Ovary (tissue), 9 donors: Measurements from ENCODE around the gene OR1I1. TPM values are rescaled to one million over a fixed set of nuclear protein-coding genes. Genes with fewer than 3 reads are reported as not detected.
"Not testable (repeated sequence)": the region's sequence is repeated elsewhere in the genome, so short reads cannot be mapped to it uniquely, and the experiment has no call there.

Experiments
- DNase-seq, 5 donors: peaks; one replicate each; pipeline ENCODE4 v3.0.0-alpha.2; 2019 to 2020
- H3K27ac ChIP-seq, 2 donors: fragments of 200-600 bp; one replicate each; pipeline versions ENCODE4 v1.5.1 to v1.8.0; 2019 to 2022
- H3K27me3 ChIP-seq: fragments of 200-600 bp; one replicate; pipeline ENCODE4 v1.8.0; 2022
- H3K36me3 ChIP-seq: fragments of 200-600 bp; sonication (generic); one replicate; pipeline ENCODE4 v1.5.1; 2019
- H3K4me1 ChIP-seq: one replicate; pipeline ENCODE4 v1.8.1; 2013; ENCODE audit warnings: mild to moderate bottlenecking, moderate library complexity; ENCODE audit not compliant: insufficient read depth
- H3K4me3 ChIP-seq: fragments of 200-600 bp; sonication (generic); one replicate; pipeline ENCODE4 v1.5.1; 2017
- H3K9me3 ChIP-seq, 2 donors: fragments of 200-600 bp in 1 of 2; sonication (generic) in 1 of 2; one replicate each; pipeline versions ENCODE4 v1.5.1 to v1.8.1; 2013 to 2019; ENCODE audit warnings: mild to moderate bottlenecking in 1 of 2, moderate library complexity in 1 of 2
- CTCF ChIP-seq, 3 donors: fragments of 450-650 bp in 2 of 3; fragments of 200-600 bp in 1 of 3; IDR thresholded peaks; one replicate each; pipeline versions ENCODE4 v1.5.1 to v1.8.0; 2016 to 2022; ENCODE audit warnings: antibody characterized with exemption in 3 of 3, mild to moderate bottlenecking in 1 of 3
- EP300 ChIP-seq: sonication (generic); formaldehyde crosslinking; IDR thresholded peaks from one replicate; pipeline ENCODE4 v1.6.1; 2017; ENCODE audit warnings: antibody characterized with exemption
- POLR2A ChIP-seq: fragments of 450-650 bp; IDR thresholded peaks from one replicate; pipeline ENCODE4 v1.6.1; 2017; ENCODE audit warnings: antibody characterized with exemption, mild to moderate bottlenecking, moderate library complexity
- WGBS, 3 donors: extraction: QIAGEN DNeasy Blood & Tissue Kit in 1 of 3; methylation state at CpG; one replicate each; pipeline versions ENCODE4 v1.1.5 to v1.1.7; 2013 to 2017; 5-methylcytosine and 5-hydroxymethylcytosine counted together
- intact Hi-C, 4 donors: fragments of 100-400 bp; cut with DNase I; formaldehyde crosslinking; loops; one replicate each; pipeline versions ENCODE4 v1.11.0 to v1.15.1; 2022 to 2023
- polyA plus RNA-seq, 2 donors: library from polyadenylated mRNA; stranded (reverse); fragments of 200-250 nt in 1 of 2; fragments of 350-450 nt in 1 of 2; fragmentation: Illumina TruSeq in 1 of 2; extraction: RNeasy Lipid Tissue Mini Kit (QIAGEN cat#74804) in 1 of 2; gene quantifications; one replicate each; pipeline ENCODE4 v1.2.3, GENCODE V29; 2013 to 2014
- total RNA-seq, 7 donors: library from RNA; depleted of rRNA in 2 of 7; stranded (reverse); fragments of >200 nt in 2 of 7; fragmentation: NEBNext Ultra II Directional in 3 of 7; extraction: Animal tissue kit (Norgen Biotek cat#: 25700) in 3 of 7; gene quantifications; one replicate each; pipeline versions ENCODE4 v1.1.0 to v1.2.4, GENCODE V29; 2016 to 2023
- donor health status: DM: no; HTN: no; CAD: no; lungs with moderate emphysema.
- donor health status: DM: no; HTN: no; CAD: no.
- donor health status: Bipolar disorder and iron deficiency.
- donor health status: DM: yes; HTN: yes; CAD: no.
- donor health status: DM: no; HTN: no; CAD: no.
- donor health status: DM: yes; HTN: yes; CAD: no.

The OR1I1 gene
- total and polyA plus RNA-seq, 9 donors, result not detected

- H3K36me3 ChIP-seq, result no peaks in the 10 kb centered on the region
- no peaks in the 10 kb centered on the region for H3K27me3 ChIP-seq
- no peak for TF ChIP-seq POLR2A
- H3K4me3 ChIP-seq, result no peak overlapping the region
- intact Hi-C loops, result no loop called here
- no peak overlapping the region for H3K27ac ChIP-seq
- no peak for DNase-seq
- WGBS, 3 donors, result 49 to 66% (median 55%) methylated on average over 5 of the region's 5 CpGs
- no peaks in the 10 kb centered on the region for H3K4me1 ChIP-seq
- no peaks in the 10 kb centered on the region for H3K9me3 ChIP-seq
Measured at GRCh38 chr19:15048128-15048527, 33.9 kb upstream of the OR1I1 start.

- no peak within 1 kb of the TSS for H3K4me3 ChIP-seq
- no peaks in the 10 kb centered on the region for H3K9me3 ChIP-seq
- no peak for TF ChIP-seq EP300
- no peak for TF ChIP-seq CTCF (IDR thresholded peaks at IDR 0.05)
- TF ChIP-seq POLR2A, result no peak
- no peak within 1 kb of the TSS for H3K27ac ChIP-seq
- no peaks in the 10 kb centered on the region for H3K36me3 ChIP-seq
- 86 to 95% (median 95%) methylated on average over 11 of the region's 11 CpGs for WGBS, 3 donors
- no peaks in the 10 kb centered on the region for H3K27me3 ChIP-seq
- no peaks in the 10 kb centered on the region for H3K4me1 ChIP-seq
- DNase-seq, result no peak
- intact Hi-C loops, result no loop called here
Measured at GRCh38 chr19:15048885-15049541, 33.0 kb upstream of the OR1I1 start, which contains the start of gene CASP14. TSS of gene CASP14 (plus strand) at chr19:15049480. CDS start at chr19:15052252, 2,772 bp downstream.

GRCh38 chr19:15050639-15051038, 31.4 kb upstream of the OR1I1 start:
- TF ChIP-seq CTCF (IDR thresholded peaks at IDR 0.05), result no peak
- no peak for TF ChIP-seq EP300
- TF ChIP-seq POLR2A, result no peak
- 79 to 89% (median 86%) methylated on average over 2 of the region's 2 CpGs for WGBS, 3 donors
- Histone ChIP-seq H3K36me3 (no peaks in the 10 kb centered on the region), H3K27ac (no peak overlapping the region), H3K4me1 (no peaks in the 10 kb centered on the region), H3K4me3 (no peak overlapping the region), H3K27me3 (no peaks in the 10 kb centered on the region), H3K9me3 (no peaks in the 10 kb centered on the region)
- intact Hi-C loops, result no loop called here
- DNase-seq, result no peak

GRCh38 chr19:15062036-15062435, 20.0 kb upstream of the OR1I1 start:
- intact Hi-C loops, result no loop called here
- no peaks in the 10 kb centered on the region for H3K27me3 ChIP-seq
- no peaks in the 10 kb centered on the region for H3K9me3 ChIP-seq
- 81 to 86% (median 84%) methylated on average over 12 of the region's 12 CpGs for WGBS, 3 donors
- H3K4me1 ChIP-seq, result no peaks in the 10 kb centered on the region
- DNase-seq, result no peak
- H3K36me3 ChIP-seq, result no peaks in the 10 kb centered on the region
- H3K27ac ChIP-seq, result no peak overlapping the region
- TF ChIP-seq POLR2A (no peak), EP300 (no peak), CTCF (IDR thresholded peaks at IDR 0.05) (no peak)
- H3K4me3 ChIP-seq, result no peak overlapping the region

GRCh38 chr19:15070386-15070785, 11.6 kb upstream of the OR1I1 start:
- intact Hi-C loops, H3K27ac ChIP-seq, H3K4me1 ChIP-seq, H3K4me3 ChIP-seq, H3K36me3 ChIP-seq, DNase-seq, H3K27me3 ChIP-seq, H3K9me3 ChIP-seq: not testable (repeated sequence)
- 64 to 71% (median 71%) methylated on average over 4 of the region's 4 CpGs for WGBS, 3 donors
